LNCaP clone FGC (cell line): ENCODE measurements around the gene LMNA.
A peak's percentile ranks its signal among the peaks of the same experiment; 100 is the strongest.

Experiments used
- DNase-seq: peaks from one replicate; pipeline ENCODE4 v3.0.0-alpha.2; 2011; ENCODE audit warnings: low read depth
- H3K4me3 ChIP-seq: 2 replicates; pipeline ENCODE4 v1.5.1; 2011; ENCODE audit warnings: mild to moderate bottlenecking, low read depth, low read length, control low read depth
- CTCF ChIP-seq: IDR thresholded peaks from 2 replicates; pipeline ENCODE4 v1.5.1; 2012; ENCODE audit warnings: mild to moderate bottlenecking; ENCODE audit not compliant: control insufficient read depth, insufficient read depth; ENCODE audit errors: extremely low read depth

LMNA gene

GRCh38 chr1:156081180-156081916 is 33.2 kb upstream of the LMNA start:
- TF ChIP-seq CTCF, result no peak
- DNase-seq, result no peak
- H3K4me3 ChIP-seq, result peak overlapping the region; percentile 84

- peak overlapping the region; percentile 84 for H3K4me3 ChIP-seq
- no peak for DNase-seq
- TF ChIP-seq CTCF, result no peak
These were observed 32.6 kb upstream of the LMNA start for GRCh38 chr1:156081917-156082308.

GRCh38 chr1:156082309-156083091 is 32.0 kb upstream of the LMNA start, which contains the start of gene MEX3A:
MEX3A (minus strand) TSS chr1:156082465; CDS start chr1:156081998, 467 bp downstream.
- TF ChIP-seq CTCF, result no peak
- H3K4me3 ChIP-seq, result peak within 1 kb of the TSS; percentile 84
- DNase-seq, result no peak

GRCh38 chr1:156083800-156084790 is 30.4 kb upstream of the LMNA start:
- no peak for TF ChIP-seq CTCF
- H3K4me3 ChIP-seq, result no peak overlapping the region
- DNase-seq, result no peak

GRCh38 chr1:156086256-156086662 is 28.3 kb upstream of the LMNA start:
- peak; percentile 22 for DNase-seq
- TF ChIP-seq CTCF, result no peak
- H3K4me3 ChIP-seq, result no peak overlapping the region

GRCh38 chr1:156089704-156090103 is 24.8 kb upstream of the LMNA start:
- H3K4me3 ChIP-seq, result no peak overlapping the region
- no peak for DNase-seq
- TF ChIP-seq CTCF, result no peak
